ENCODE measurements around the gene PREP. TPM values are rescaled to one million over a fixed set of nuclear protein-coding genes. Genes with fewer than 3 reads are reported as not detected.

The PREP gene
- total and polyA plus RNA-seq, 9 donors, result 12.5 to 34.2 (median 21.8) TPM

- no peak overlapping the region for H3K4me3 ChIP-seq
- DNase-seq, result no peak
- WGBS, 3 donors, result 99 to 100% (median 100%) methylated on average over 1 of the region's 1 CpG
- no peaks in the 10 kb centered on the region for H3K9me3 ChIP-seq
- H3K27ac ChIP-seq, result no peak overlapping the region
- H3K27me3 ChIP-seq, result no peaks in the 10 kb centered on the region
- intact Hi-C loops (cut with DNase I), result loop anchor here in 1 of 4 donors (2.0 kb wide), 1 partner anchor 51 kb away; no protein-coding TSS in a partner anchor
- TF ChIP-seq CTCF (IDR thresholded peaks at IDR 0.05), result no peak
- TF ChIP-seq POLR2A (IDR thresholded peaks at IDR 0.05), result no peak
- no peak for TF ChIP-seq EP300 (IDR thresholded peaks at IDR 0.05)
- H3K36me3 ChIP-seq, result no peaks in the 10 kb centered on the region
- no peaks in the 10 kb centered on the region for H3K4me1 ChIP-seq (ENCODE audit: insufficient read depth)
These were observed 83.6 kb downstream of the PREP start for GRCh38 chr6:105319331-105319730.

GRCh38 chr6:105318660-105319059 is 84.2 kb downstream of the PREP start:
- no peak overlapping the region for H3K27ac ChIP-seq
- TF ChIP-seq EP300 (IDR thresholded peaks at IDR 0.05) (no peak), CTCF (IDR thresholded peaks at IDR 0.05) (no peak), POLR2A (IDR thresholded peaks at IDR 0.05) (no peak)
- 86 to 93% (median 90%) methylated on average over 7 of the region's 7 CpGs for WGBS, 3 donors

GRCh38 chr6:105317607-105318533 is 85.0 kb downstream of the PREP start:
- no peak for DNase-seq
- no peaks in the 10 kb centered on the region for H3K36me3 ChIP-seq
- 86 to 96% (median 93%) methylated on average over 6 of the region's 6 CpGs for WGBS, 3 donors

More at GRCh38 chr6:105318660-105319059, 84.2 kb downstream of the PREP start:
- no peak overlapping the region for H3K4me3 ChIP-seq
- H3K27me3 ChIP-seq, result no peaks in the 10 kb centered on the region
- no peaks in the 10 kb centered on the region for H3K36me3 ChIP-seq
- no peak for DNase-seq
- H3K4me1 ChIP-seq (ENCODE audit: insufficient read depth), result no peaks in the 10 kb centered on the region
- H3K9me3 ChIP-seq, result no peaks in the 10 kb centered on the region
- intact Hi-C loops (cut with DNase I), result loop anchor here in 1 of 4 donors (2.0 kb wide), 1 partner anchor 50 kb away; no protein-coding TSS in a partner anchor

DNA sequence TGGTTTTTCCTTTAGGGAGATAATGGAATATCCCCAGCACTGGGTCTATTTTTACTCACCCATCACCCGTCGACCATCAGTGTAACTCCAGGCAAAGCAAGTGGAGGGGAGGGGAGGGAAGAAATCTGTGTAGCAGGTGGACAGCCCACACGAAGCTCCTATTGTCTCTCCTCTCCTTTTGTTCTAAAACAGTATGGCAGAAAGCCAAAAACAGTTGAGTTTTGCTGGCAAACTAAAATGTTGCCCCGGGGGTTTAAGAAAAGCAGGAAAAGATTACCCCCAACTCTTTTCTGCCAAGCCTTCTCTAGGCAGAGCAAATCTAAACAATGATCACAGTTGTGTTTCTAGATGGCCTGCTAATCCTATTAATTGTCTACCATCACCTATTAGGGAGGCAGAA is 89.7 kb downstream of the PREP start:
- Histone ChIP-seq H3K36me3 (no peaks in the 10 kb centered on the region), H3K27ac (no peak overlapping the region), H3K4me3 (no peak overlapping the region), H3K9me3 (no peaks in the 10 kb centered on the region), H3K27me3 (no peaks in the 10 kb centered on the region), H3K4me1 (ENCODE audit: insufficient read depth) (no peaks in the 10 kb centered on the region)
- no peak for TF ChIP-seq CTCF (IDR thresholded peaks at IDR 0.05)
- no peak for TF ChIP-seq POLR2A (IDR thresholded peaks at IDR 0.05)
- TF ChIP-seq EP300 (IDR thresholded peaks at IDR 0.05), result no peak
- 86 to 93% (median 88%) methylated on average over 4 of the region's 4 CpGs for WGBS, 3 donors
- DNase-seq, result no peak
- intact Hi-C loops (cut with DNase I), result no loop called here

More at GRCh38 chr6:105317607-105318533, 85.0 kb downstream of the PREP start:
- intact Hi-C loops (cut with DNase I), result loop anchor here in 1 of 4 donors (2.0 kb wide), 1 partner anchor 49 kb away; no protein-coding TSS in a partner anchor
- H3K27ac ChIP-seq, result no peak overlapping the region
- no peaks in the 10 kb centered on the region for H3K4me1 ChIP-seq (ENCODE audit: insufficient read depth)
- no peaks in the 10 kb centered on the region for H3K27me3 ChIP-seq
- H3K4me3 ChIP-seq, result no peak overlapping the region
- H3K9me3 ChIP-seq, result no peaks in the 10 kb centered on the region
- TF ChIP-seq POLR2A (IDR thresholded peaks at IDR 0.05), result no peak
- TF ChIP-seq EP300 (IDR thresholded peaks at IDR 0.05), result no peak
- no peak for TF ChIP-seq CTCF (IDR thresholded peaks at IDR 0.05)

Data from ovary (tissue), 9 donors.